ENCODE measurements around the gene NDUFS4. TPM values are rescaled to one million over a fixed set of nuclear protein-coding genes. Genes with fewer than 3 reads are reported as not detected.

Gene NDUFS4
- total RNA-seq, 2 experiments from 2014 or later = 25.0 to 25.1 TPM

- Mint-ChIP-seq H3K4me1 (ENCODE audit: low read depth) (peaks cover 50% of the 10 kb centered on the region), H3K9me3 (no peaks in the 10 kb centered on the region), H3K27ac (no peak overlapping the region), H3K27me3 (no peaks in the 10 kb centered on the region), H3K4me3 (no peak overlapping the region), H3K36me3 (ENCODE audit: low read depth) (peaks cover 37% of the 10 kb centered on the region)
- TF ChIP-seq CTCF (IDR thresholded peaks at IDR 0.05) = no peak
- H3K27me3 ChIP-seq (ENCODE audit: control insufficient read depth in 1 of 2, insufficient read depth in 2 of 2, low read length in 2 of 2) = no peaks in the 10 kb centered on the region
- no peaks in the 10 kb centered on the region for H3K9me3 ChIP-seq (ENCODE audit: control insufficient read depth in 1 of 2, insufficient read depth in 1 of 2, low read length in 2 of 2)
- no peak overlapping the region for H3K27ac ChIP-seq (ENCODE audit: low read depth in 1 of 2, low read length in 2 of 2)
- POLR2A ChIA-PET = interaction anchor here (0.7 kb wide), 1 partner anchor 426 kb away, joined by 3 read pairs; no protein-coding TSS in a partner anchor
- H3K4me1 ChIP-seq (ENCODE audit: insufficient read depth, low read length) = no peaks in the 10 kb centered on the region
- CTCF ChIA-PET = interaction anchor here (1.5 kb wide), 1 partner anchor 11 kb away, joined by 4 read pairs; no protein-coding TSS in a partner anchor
- ATAC-seq (ENCODE audit: poor library complexity) (no peak), DNase-seq (no peak)
- intact Hi-C loops (cut with DNase I, micrococcal nuclease) = no loop called here
- no peaks in the 10 kb centered on the region for H3K36me3 ChIP-seq (ENCODE audit: insufficient read depth, low read length)
- no peak overlapping the region for H3K4me3 ChIP-seq (ENCODE audit: low read length)
Observed at GRCh38 chr5:53582225-53582624, 21.8 kb downstream of the NDUFS4 start.

- Histone ChIP-seq H3K27me3 (ENCODE audit: control insufficient read depth in 1 of 2, insufficient read depth in 2 of 2, low read length in 2 of 2) (no peaks in the 10 kb centered on the region), H3K9me3 (ENCODE audit: control insufficient read depth in 1 of 2, insufficient read depth in 1 of 2, low read length in 2 of 2) (no peaks in the 10 kb centered on the region), H3K4me1 (ENCODE audit: insufficient read depth, low read length) (no peaks in the 10 kb centered on the region), H3K4me3 (ENCODE audit: low read length) (no peak overlapping the region), H3K27ac (ENCODE audit: low read depth in 1 of 2, low read length in 2 of 2) (no peak overlapping the region), H3K36me3 (ENCODE audit: insufficient read depth, low read length) (no peaks in the 10 kb centered on the region)
- CTCF ChIA-PET = no interaction called here
- peaks cover 30% of the 10 kb centered on the region for H3K36me3 Mint-ChIP-seq (ENCODE audit: low read depth)
- no peaks in the 10 kb centered on the region for H3K9me3 Mint-ChIP-seq
- no peak overlapping the region for H3K27ac Mint-ChIP-seq
- ATAC-seq (ENCODE audit: poor library complexity) (no peak), DNase-seq (no peak)
- no peaks in the 10 kb centered on the region for H3K27me3 Mint-ChIP-seq
- TF ChIP-seq CTCF (IDR thresholded peaks at IDR 0.05) = no peak
- H3K4me3 Mint-ChIP-seq = no peak overlapping the region
- peaks cover 83% of the 10 kb centered on the region for H3K4me1 Mint-ChIP-seq (ENCODE audit: low read depth)
- intact Hi-C loops (cut with DNase I, micrococcal nuclease) = no loop called here
- POLR2A ChIA-PET = no interaction called here
Observed at GRCh38 chr5:53590759-53591158, 30.3 kb downstream of the NDUFS4 start.

- intact Hi-C loops (cut with DNase I, micrococcal nuclease) = no loop called here
- H3K36me3 ChIP-seq (ENCODE audit: insufficient read depth, low read length) = no peaks in the 10 kb centered on the region
- Mint-ChIP-seq H3K9me3 (peaks cover 2% of the 10 kb centered on the region), H3K27ac (no peak overlapping the region), H3K27me3 (no peaks in the 10 kb centered on the region), H3K4me1 (ENCODE audit: low read depth) (peaks cover 73% of the 10 kb centered on the region), H3K36me3 (ENCODE audit: low read depth) (peaks cover 28% of the 10 kb centered on the region), H3K4me3 (no peak overlapping the region)
- no peak for TF ChIP-seq CTCF (IDR thresholded peaks at IDR 0.05)
- H3K27me3 ChIP-seq (ENCODE audit: control insufficient read depth in 1 of 2, insufficient read depth in 2 of 2, low read length in 2 of 2) = no peaks in the 10 kb centered on the region
- POLR2A ChIA-PET = no interaction called here
- CTCF ChIA-PET = no interaction called here
- ATAC-seq (ENCODE audit: poor library complexity) (no peak), DNase-seq (no peak)
- H3K27ac ChIP-seq (ENCODE audit: low read depth in 1 of 2, low read length in 2 of 2) = no peak overlapping the region
- no peaks in the 10 kb centered on the region for H3K4me1 ChIP-seq (ENCODE audit: insufficient read depth, low read length)
- H3K4me3 ChIP-seq (ENCODE audit: low read length) = no peak overlapping the region
- H3K9me3 ChIP-seq (ENCODE audit: control insufficient read depth in 1 of 2, insufficient read depth in 1 of 2, low read length in 2 of 2) = no peaks in the 10 kb centered on the region
Observed at GRCh38 chr5:53594419-53594818, 34.0 kb downstream of the NDUFS4 start.

Data from CD4-positive, alpha-beta T cell (primary cell).